GM18520 (cell line): ENCODE measurements around the gene RERG.

Experiments
- ATAC-seq: cut with Tn5 transposase; IDR thresholded peaks from one replicate; pipeline ENCODE4 v1.9.1; 2021; ENCODE audit not compliant: unreplicated experiment

The RERG gene

GRCh38 chr12:15220451-15220850 is 766 bp downstream of the RERG start:
- no peak for ATAC-seq

- no peak for ATAC-seq
Measured at GRCh38 chr12:15218794-15219193, 2.4 kb downstream of the RERG start.

- ATAC-seq: no peak
Measured at GRCh38 chr12:15216036-15216889, 5.0 kb downstream of the RERG start.

- no peak for ATAC-seq
Measured at GRCh38 chr12:15214851-15215601, 6.2 kb downstream of the RERG start.

- ATAC-seq: no peak
Measured at GRCh38 chr12:15212930-15213329, 8.3 kb downstream of the RERG start.

- ATAC-seq: no peak
Measured at GRCh38 chr12:15209782-15210181, 11.4 kb downstream of the RERG start.

- no peak for ATAC-seq
Measured at GRCh38 chr12:15208871-15209656, 12.2 kb downstream of the RERG start.

- ATAC-seq: no peak
Measured at GRCh38 chr12:15208140-15208539, 13.1 kb downstream of the RERG start.

- no peak for ATAC-seq
Measured at GRCh38 chr12:15206831-15207389, 14.3 kb downstream of the RERG start.

GRCh38 chr12:15206338-15206737 is 14.9 kb downstream of the RERG start:
- no peak for ATAC-seq

GRCh38 chr12:15205341-15206010 is 15.7 kb downstream of the RERG start:
- ATAC-seq: no peak

GRCh38 chr12:15201456-15201855 is 19.8 kb downstream of the RERG start:
- ATAC-seq: no peak

GRCh38 chr12:15201056-15201455 is 20.2 kb downstream of the RERG start:
- ATAC-seq: no peak

- ATAC-seq: no peak
Measured at GRCh38 chr12:15200641-15201040, 20.6 kb downstream of the RERG start.

GRCh38 chr12:15199930-15200329 is 21.3 kb downstream of the RERG start:
- no peak for ATAC-seq

GRCh38 chr12:15196678-15197505 is 24.3 kb downstream of the RERG start:
- peak; percentile 60 for ATAC-seq

GRCh38 chr12:15196221-15196620 is 25.0 kb downstream of the RERG start:
- ATAC-seq: peak; percentile 6

- ATAC-seq: no peak
Measured at GRCh38 chr12:15194456-15195368, 26.5 kb downstream of the RERG start.

- no peak for ATAC-seq
Measured at GRCh38 chr12:15193946-15194345, 27.3 kb downstream of the RERG start.
